HepG2 (cell line): Measurements from ENCODE around the gene FGD2. TPM values are rescaled to one million over a fixed set of nuclear protein-coding genes. Genes with fewer than 3 reads are reported as not detected.

ENCODE experiments used
- ATAC-seq: fragments of 200-7000 bp; cut with Tn5 transposase; 3 replicates; pipeline ENCODE4 v1.9.1; 2020; ENCODE audit warnings: mild to moderate bottlenecking, moderate library complexity
- BruUV-seq: library from RNA; stranded (reverse); fragments of 400-500 nt; replicated peaks from 2 replicates; lab custom pipeline; 2021; lab: Mats Ljungman, UMichigan
- CTCF ChIA-PET: fragments of 300-600 bp; formaldehyde crosslinking; extraction: SDS; loops from one replicate; lab custom pipeline; 2021; ENCODE audit warnings: low total read pairs, inconsistent platforms, low intra/inter-chr PET ratio; lab: Yijun Ruan, JAX
- POLR2A ChIA-PET: fragments of 350-600 bp; sonication (Branson Sonifier 250); formaldehyde crosslinking; loops from one replicate; lab custom pipeline; 2020; ENCODE audit warnings: antibody characterized with exemption, inconsistent platforms; lab: Yijun Ruan, JAX
- DNase-seq: peaks from one replicate; pipeline ENCODE4 v3.0.0-alpha.2; 2015; ENCODE audit warnings: low spot score
- FAIRE-seq: peaks from 3 replicates; lab custom pipeline; 2011; peaks lifted over from hg19 to GRCh38; lab: Jason Lieb, UNC
- H2AFZ ChIP-seq: one replicate; pipeline ENCODE4 v1.6.1; 2011; ENCODE audit warnings: low read length, inconsistent platforms
- H3K27ac ChIP-seq: fragments of 300-600 bp; 3 replicates; pipeline ENCODE4 v1.8.0; 2011; ENCODE audit warnings: mixed run types, mild to moderate bottlenecking, mixed read lengths, low read length, inconsistent platforms; ENCODE audit not compliant: insufficient read depth; ENCODE audit errors: extremely low read length
- H3K27me3 ChIP-seq, 2 experiments: fragments of 200-600 bp in 1 of 2; 2 replicates in 1 of 2; 3 replicates in 1 of 2; pipeline versions ENCODE4 v1.6.0 to v1.8.0; 2011; ENCODE audit warnings: low read length in 2 of 2, mild to moderate bottlenecking in 2 of 2, moderate library complexity in 2 of 2, inconsistent platforms in 1 of 2; ENCODE audit not compliant: insufficient read depth in 2 of 2, control insufficient read depth in 1 of 2
- H3K36me3 ChIP-seq, 2 experiments: fragments of 200-600 bp in 1 of 2; replicated peaks in 1 of 2; 2 replicates in 1 of 2; 3 replicates in 1 of 2; pipeline versions ENCODE4 v1.5.1 to v1.8.0; 2011; ENCODE audit warnings: low read length in 2 of 2, inconsistent platforms in 1 of 2; ENCODE audit not compliant: insufficient read depth in 2 of 2, control insufficient read depth in 1 of 2
- H3K4me1 ChIP-seq: 2 replicates; pipeline ENCODE4 v1.5.1; 2012; ENCODE audit warnings: low read length, inconsistent platforms; ENCODE audit not compliant: insufficient read depth
- H3K4me2 ChIP-seq: 2 replicates; pipeline ENCODE4 v1.6.0; 2011; ENCODE audit warnings: low read depth, low read length, inconsistent platforms
- H3K4me3 ChIP-seq, 3 experiments: fragments of 200-600 bp in 1 of 3; sonication (generic), shearing (Covaris generic) in 1 of 3; replicated peaks in 1 of 3; 2 replicates each; pipeline ENCODE4 v1.5.1; 2011 to 2016; ENCODE audit warnings: low read length in 3 of 3, inconsistent platforms in 2 of 3, low read depth in 2 of 3, mild to moderate bottlenecking in 2 of 3, control low read depth in 1 of 3, mixed read lengths in 1 of 3; ENCODE audit not compliant: insufficient read depth in 1 of 3
- H3K79me2 ChIP-seq: one replicate; pipeline ENCODE4 v1.6.1; 2011; ENCODE audit warnings: low read length, inconsistent platforms; ENCODE audit not compliant: insufficient read depth
- H3K9ac ChIP-seq: 2 replicates; pipeline ENCODE4 v1.6.0; 2011; ENCODE audit warnings: mild to moderate bottlenecking, low read depth, low read length, inconsistent platforms; ENCODE audit not compliant: insufficient read depth
- H3K9me3 ChIP-seq: 2 replicates; pipeline ENCODE4 v1.5.1; 2012; ENCODE audit warnings: mild to moderate bottlenecking, low read length
- H4K20me1 ChIP-seq: 2 replicates; pipeline ENCODE4 v1.6.0; 2011; ENCODE audit warnings: inconsistent platforms, mild to moderate bottlenecking, low read length, moderate library complexity; ENCODE audit not compliant: insufficient read depth
- HNRNPL ChIP-seq: fragments of 200-400 bp; formaldehyde crosslinking; IDR thresholded peaks from 2 replicates; pipeline ENCODE4 v1.6.1; 2017; ENCODE audit warnings: mild to moderate bottlenecking, low read depth, low read length
- IRX3 ChIP-seq: sonication (generic); formaldehyde crosslinking; IDR thresholded peaks from 2 replicates; pipeline ENCODE4 v1.8.1; 2023; ENCODE audit warnings: mild to moderate bottlenecking, low read depth, missing genetic modification reagents, borderline replicate concordance
- JDP2 ChIP-seq: sonication (generic); formaldehyde crosslinking; IDR thresholded peaks from 2 replicates; pipeline ENCODE4 v1.8.1; 2022; ENCODE audit warnings: missing genetic modification reagents, borderline replicate concordance
- TCF12 ChIP-seq, 2 experiments: fragments of 450-650 bp in 1 of 2; sonication (generic) in 1 of 2; formaldehyde crosslinking in 1 of 2; IDR thresholded peaks; 2 replicates each; pipeline versions ENCODE4 v1.6.1 to v1.8.0; 2017 to 2022; ENCODE audit warnings: antibody characterized with exemption in 1 of 2, mild to moderate bottlenecking in 1 of 2, missing genetic modification reagents in 1 of 2, moderate library complexity in 1 of 2
- ZBTB38 ChIP-seq: sonication (generic); formaldehyde crosslinking; IDR thresholded peaks from 2 replicates; pipeline ENCODE4 v1.5.1; 2020; ENCODE audit warnings: mild to moderate bottlenecking, missing genetic modification reagents
- ZNF543 ChIP-seq: sonication (generic); formaldehyde crosslinking; IDR thresholded peaks from 2 replicates; pipeline ENCODE4 v1.4.0; 2020; ENCODE audit warnings: mild to moderate bottlenecking, missing genetic modification reagents
- ZNF670 ChIP-seq: sonication (generic); formaldehyde crosslinking; IDR thresholded peaks from 2 replicates; pipeline ENCODE4 v1.8.0; 2022; ENCODE audit warnings: mild to moderate bottlenecking, missing genetic modification reagents, borderline replicate concordance
- ZZZ3 ChIP-seq: sonication (generic); formaldehyde crosslinking; IDR thresholded peaks from 2 replicates; pipeline ENCODE4 v1.4.0; 2020; ENCODE audit warnings: missing genetic modification reagents, mild to moderate bottlenecking, borderline replicate concordance
- WGBS: methylation state at CpG from one replicate; pipeline ENCODE4 v1.1.6; 2017; ENCODE audit warnings: low lambda C conversion rate; 5-methylcytosine and 5-hydroxymethylcytosine counted together
- in situ Hi-C: cut with HindIII; loops from 2 replicates; pipeline ENCODE4 v1.10.0; 2017; ENCODE audit warnings: low pct_unique_long_range_greater_than_20kb; ENCODE audit not compliant: extremely low pct_ligation_motif_present
- intact Hi-C: fragments of 100-400 bp; cut with micrococcal nuclease; formaldehyde crosslinking; loops from one replicate; pipeline ENCODE4 v1.10.0; 2022; ENCODE audit not compliant: unreplicated experiment
- polyA plus RNA-seq, 8 experiments: library from polyadenylated mRNA; depleted of rRNA in 3 of 8; stranded (reverse) in 7 of 8; unstranded in 1 of 8; fragments of >200 nt; fragmentation: Illumina TruSeq in 4 of 8; extraction: Trizol in 4 of 8; gene quantifications; 2 replicates each; pipeline versions ENCODE4 v1.2.1 to v1.2.3, GENCODE V29; 2011 to 2016; ENCODE audit warnings: low read depth in 4 of 8, missing spikeins in 1 of 8, mixed read lengths in 1 of 8; ENCODE audit not compliant: insufficient read depth in 1 of 8
- total RNA-seq, 5 experiments: library from RNA; depleted of rRNA; stranded (reverse); fragments of >200 nt; fragmentation: Illumina TruSeq; extraction: Trizol; gene quantifications; 2 replicates each; pipeline ENCODE4 v1.2.3, GENCODE V29; 2016; ENCODE audit warnings: low read depth in 1 of 5
- TF ChIP-seq, protein P1 (sequence below): sonication (generic); formaldehyde crosslinking; IDR thresholded peaks from 2 replicates; pipeline ENCODE4 v1.8.1; 2023; ENCODE audit warnings: mild to moderate bottlenecking, moderate library complexity, missing genetic modification reagents
- TF ChIP-seq, protein P2 (sequence below): sonication (generic); formaldehyde crosslinking; IDR thresholded peaks from 2 replicates; pipeline ENCODE4 v1.5.0; 2020; ENCODE audit warnings: missing genetic modification reagents, mild to moderate bottlenecking, borderline replicate concordance
- TF ChIP-seq, protein P3 (sequence below): sonication (generic); formaldehyde crosslinking; IDR thresholded peaks from 2 replicates; pipeline ENCODE4 v1.4.0; 2020; ENCODE audit warnings: low read depth, missing genetic modification reagents
- TF ChIP-seq, protein P4 (sequence below): sonication (generic); formaldehyde crosslinking; IDR thresholded peaks from 2 replicates; pipeline ENCODE4 v1.4.0; 2020; ENCODE audit warnings: mild to moderate bottlenecking, missing genetic modification reagents
- TF ChIP-seq, protein P5 (sequence below): IDR thresholded peaks from 2 replicates; pipeline ENCODE4 v1.6.1; 2016; ENCODE audit warnings: missing compliant biosample characterization, missing genetic modification reagents, borderline replicate concordance

FGD2 gene
- total and polyA plus RNA-seq, 2 of the 13 experiments (the other 11 are each of a cell fraction or from before 2014, with no cell fraction given): not detected

DNA sequence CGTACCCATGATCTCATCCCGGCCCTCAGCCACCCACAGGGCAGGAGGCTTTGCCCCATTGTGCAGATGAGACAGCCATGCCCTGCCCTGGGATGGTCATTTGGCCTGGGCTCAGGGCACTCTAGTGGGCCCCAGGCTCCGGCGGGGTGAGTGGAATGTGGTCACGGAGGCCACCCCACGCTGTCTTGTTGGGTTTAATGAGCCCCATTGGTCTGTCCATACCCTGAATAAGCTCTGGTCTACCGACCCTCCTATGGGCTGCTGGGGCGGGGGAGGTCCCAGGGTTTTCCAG lies 50.6 kb downstream of the FGD2 start:
- ChIA-PET POLR2A (interaction anchor here (1.6 to 8.5 kb wide), 3 partner anchors 72 to 116 kb away, joined by 5 to 119 read pairs (median 6); partner anchors contain the start of gene PIM1), CTCF (no interaction called here)
- H3K9me3 ChIP-seq: no peaks in the 10 kb centered on the region
- DNase-seq (no peak), FAIRE-seq (no peak), ATAC-seq (no peak)
- H3K79me2 ChIP-seq: no peaks in the 10 kb centered on the region
- no peak overlapping the region for H3K4me3 ChIP-seq
- H2AFZ ChIP-seq: no peak overlapping the region
- 79% methylated on average over 4 of the region's 8 CpGs for WGBS
- no peaks in the 10 kb centered on the region for H3K27me3 ChIP-seq
- no peak overlapping the region for H3K9ac ChIP-seq
- intact Hi-C loops (loop anchor here (5.0 kb wide), 1 partner anchor 71 kb away; no protein-coding TSS in a partner anchor), in situ Hi-C loops (no loop called here)
- peaks cover 97% of the 10 kb centered on the region for H3K4me1 ChIP-seq
- no TSS peak for BruUV-seq
- no peaks in the 10 kb centered on the region for H4K20me1 ChIP-seq
- no peak overlapping the region for H3K27ac ChIP-seq
- H3K36me3 ChIP-seq: no peaks in the 10 kb centered on the region
- H3K4me2 ChIP-seq: no peak overlapping the region
- TF ChIP-seq ZZZ3 (CRISPR knock-in tag) (no peak), HNRNPL (0 out of 2 replicates have a peak, but pooled peaks have one; percentile 67), JDP2 (CRISPR knock-in tag) (no peak), ZNF670 (CRISPR knock-in tag) (no peak), IRX3 (CRISPR knock-in tag) (no peak), ZNF543 (CRISPR knock-in tag) (no peak), ZBTB38 (CRISPR knock-in tag) (peak; percentile 27; the same call in 1 of the 2 replicates), TCF12 (IDR thresholded peaks at IDR 0.05) (no peak), TCF12 (CRISPR knock-in tag; IDR thresholded peaks at IDR 0.05) (no peak)
- TF ChIP-seq, protein P1, sequence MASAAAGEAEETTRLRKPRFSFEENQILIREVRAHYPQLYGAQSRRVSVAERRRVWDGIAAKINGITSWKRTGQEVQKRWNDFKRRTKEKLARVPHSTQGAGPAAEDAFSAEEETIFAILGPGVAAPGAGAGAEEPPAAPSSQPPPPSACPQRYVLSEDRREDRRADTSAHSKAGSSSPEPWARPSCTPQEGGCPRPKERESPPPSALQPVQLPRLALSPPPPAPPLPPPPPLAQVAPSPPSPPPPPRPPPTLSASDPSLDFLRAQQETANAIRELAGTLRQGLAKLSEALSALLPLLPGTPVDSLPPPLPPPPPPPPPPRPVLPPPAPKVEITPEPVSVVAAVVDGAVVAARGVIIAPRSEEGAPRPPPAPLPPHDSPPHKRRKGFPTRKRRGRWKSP (CRISPR knock-in tag): no peak
- TF ChIP-seq, protein P2, sequence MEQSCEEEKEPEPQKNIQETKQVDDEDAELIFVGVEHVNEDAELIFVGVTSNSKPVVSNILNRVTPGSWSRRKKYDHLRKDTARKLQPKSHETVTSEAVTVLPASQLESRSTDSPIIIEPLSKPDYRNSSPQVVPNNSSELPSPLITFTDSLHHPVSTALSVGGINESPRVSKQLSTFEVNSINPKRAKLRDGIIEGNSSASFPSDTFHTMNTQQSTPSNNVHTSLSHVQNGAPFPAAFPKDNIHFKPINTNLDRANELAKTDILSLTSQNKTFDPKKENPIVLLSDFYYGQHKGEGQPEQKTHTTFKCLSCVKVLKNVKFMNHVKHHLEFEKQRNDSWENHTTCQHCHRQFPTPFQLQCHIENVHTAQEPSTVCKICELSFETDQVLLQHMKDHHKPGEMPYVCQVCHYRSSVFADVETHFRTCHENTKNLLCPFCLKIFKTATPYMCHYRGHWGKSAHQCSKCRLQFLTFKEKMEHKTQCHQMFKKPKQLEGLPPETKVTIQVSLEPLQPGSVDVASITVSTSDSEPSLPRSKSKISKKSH (CRISPR knock-in tag): peak; percentile 45; the same call in 1 of the 2 replicates
- TF ChIP-seq, protein P3, sequence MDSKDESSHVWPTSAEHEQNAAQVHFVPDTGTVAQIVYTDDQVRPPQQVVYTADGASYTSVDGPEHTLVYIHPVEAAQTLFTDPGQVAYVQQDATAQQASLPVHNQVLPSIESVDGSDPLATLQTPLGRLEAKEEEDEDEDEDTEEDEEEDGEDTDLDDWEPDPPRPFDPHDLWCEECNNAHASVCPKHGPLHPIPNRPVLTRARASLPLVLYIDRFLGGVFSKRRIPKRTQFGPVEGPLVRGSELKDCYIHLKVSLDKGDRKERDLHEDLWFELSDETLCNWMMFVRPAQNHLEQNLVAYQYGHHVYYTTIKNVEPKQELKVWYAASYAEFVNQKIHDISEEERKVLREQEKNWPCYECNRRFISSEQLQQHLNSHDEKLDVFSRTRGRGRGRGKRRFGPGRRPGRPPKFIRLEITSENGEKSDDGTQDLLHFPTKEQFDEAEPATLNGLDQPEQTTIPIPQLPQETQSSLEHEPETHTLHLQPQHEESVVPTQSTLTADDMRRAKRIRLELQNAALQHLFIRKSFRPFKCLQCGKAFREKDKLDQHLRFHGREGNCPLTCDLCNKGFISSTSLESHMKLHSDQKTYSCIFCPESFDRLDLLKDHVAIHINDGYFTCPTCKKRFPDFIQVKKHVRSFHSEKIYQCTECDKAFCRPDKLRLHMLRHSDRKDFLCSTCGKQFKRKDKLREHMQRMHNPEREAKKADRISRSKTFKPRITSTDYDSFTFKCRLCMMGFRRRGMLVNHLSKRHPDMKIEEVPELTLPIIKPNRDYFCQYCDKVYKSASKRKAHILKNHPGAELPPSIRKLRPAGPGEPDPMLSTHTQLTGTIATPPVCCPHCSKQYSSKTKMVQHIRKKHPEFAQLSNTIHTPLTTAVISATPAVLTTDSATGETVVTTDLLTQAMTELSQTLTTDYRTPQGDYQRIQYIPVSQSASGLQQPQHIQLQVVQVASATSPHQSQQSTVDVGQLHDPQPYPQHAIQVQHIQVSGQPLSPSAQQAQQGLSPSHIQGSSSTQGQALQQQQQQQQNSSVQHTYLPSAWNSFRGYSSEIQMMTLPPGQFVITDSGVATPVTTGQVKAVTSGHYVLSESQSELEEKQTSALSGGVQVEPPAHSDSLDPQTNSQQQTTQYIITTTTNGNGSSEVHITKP (CRISPR knock-in tag): no peak
- TF ChIP-seq, protein P4, sequence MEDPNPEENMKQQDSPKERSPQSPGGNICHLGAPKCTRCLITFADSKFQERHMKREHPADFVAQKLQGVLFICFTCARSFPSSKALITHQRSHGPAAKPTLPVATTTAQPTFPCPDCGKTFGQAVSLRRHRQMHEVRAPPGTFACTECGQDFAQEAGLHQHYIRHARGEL (CRISPR knock-in tag): no peak
- TF ChIP-seq, protein P5, sequence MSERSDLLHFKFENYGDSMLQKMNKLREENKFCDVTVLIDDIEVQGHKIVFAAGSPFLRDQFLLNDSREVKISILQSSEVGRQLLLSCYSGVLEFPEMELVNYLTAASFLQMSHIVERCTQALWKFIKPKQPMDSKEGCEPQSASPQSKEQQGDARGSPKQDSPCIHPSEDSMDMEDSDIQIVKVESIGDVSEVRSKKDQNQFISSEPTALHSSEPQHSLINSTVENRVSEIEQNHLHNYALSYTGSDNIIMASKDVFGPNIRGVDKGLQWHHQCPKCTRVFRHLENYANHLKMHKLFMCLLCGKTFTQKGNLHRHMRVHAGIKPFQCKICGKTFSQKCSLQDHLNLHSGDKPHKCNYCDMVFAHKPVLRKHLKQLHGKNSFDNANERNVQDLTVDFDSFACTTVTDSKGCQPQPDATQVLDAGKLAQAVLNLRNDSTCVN (CRISPR knock-in tag): no peak
